NCI-H187 treated with DMSO at 0.1 percent for 48 hours (cell line): ENCODE data around the gene ITGA3.

Experiments used
- DNase-seq: peaks from one replicate; lab custom pipeline; 2025; lab: John Stamatoyannopoulos, UW

ITGA3 gene

GRCh38 chr17:50129353-50129727, 73.4 kb downstream of the ITGA3 start:
- DNase-seq, result no peak

- DNase-seq, result no peak
Observed at GRCh38 chr17:50129728-50130558, 74.0 kb downstream of the ITGA3 start, which contains the start of gene SAMD14. TSS of gene SAMD14 (minus strand) at chr17:50130160. CDS start at chr17:50124959, 5,201 bp downstream.

GRCh38 chr17:50130559-50131305, 74.8 kb downstream of the ITGA3 start:
- no peak for DNase-seq

DNA sequence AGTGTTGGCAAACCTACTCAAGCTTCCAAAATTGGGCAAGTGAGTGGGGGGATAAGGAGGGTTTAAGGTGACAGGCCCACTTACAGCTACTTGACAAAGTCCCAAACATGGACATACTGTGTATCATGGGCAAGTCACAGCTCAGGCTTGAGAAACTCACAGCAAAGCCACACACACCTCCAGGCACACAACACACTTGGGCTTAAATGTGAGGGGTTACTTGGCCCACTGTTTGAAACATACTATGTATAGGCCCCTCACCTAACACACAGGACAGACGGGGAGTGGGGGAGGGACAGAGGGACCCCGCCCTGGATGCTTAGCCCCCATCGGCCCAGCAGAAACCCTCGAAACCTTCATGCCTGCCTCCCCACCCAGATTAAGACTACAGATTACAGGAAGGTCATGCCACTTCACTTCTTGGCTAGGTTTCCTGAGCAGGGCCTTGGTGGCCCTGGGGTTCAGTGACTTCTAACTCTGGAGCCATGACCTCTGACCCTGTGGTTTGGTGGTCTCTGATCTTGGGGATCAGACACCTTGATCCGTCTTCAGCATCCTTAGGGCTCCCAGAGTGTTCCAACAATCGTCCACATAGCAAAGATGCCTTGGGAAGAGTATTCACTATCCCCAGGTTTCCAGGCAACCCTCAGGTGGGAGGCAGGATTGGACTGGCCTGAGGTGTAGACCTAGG, 76.3 kb downstream of the ITGA3 start:
- DNase-seq, result no peak

DNA sequence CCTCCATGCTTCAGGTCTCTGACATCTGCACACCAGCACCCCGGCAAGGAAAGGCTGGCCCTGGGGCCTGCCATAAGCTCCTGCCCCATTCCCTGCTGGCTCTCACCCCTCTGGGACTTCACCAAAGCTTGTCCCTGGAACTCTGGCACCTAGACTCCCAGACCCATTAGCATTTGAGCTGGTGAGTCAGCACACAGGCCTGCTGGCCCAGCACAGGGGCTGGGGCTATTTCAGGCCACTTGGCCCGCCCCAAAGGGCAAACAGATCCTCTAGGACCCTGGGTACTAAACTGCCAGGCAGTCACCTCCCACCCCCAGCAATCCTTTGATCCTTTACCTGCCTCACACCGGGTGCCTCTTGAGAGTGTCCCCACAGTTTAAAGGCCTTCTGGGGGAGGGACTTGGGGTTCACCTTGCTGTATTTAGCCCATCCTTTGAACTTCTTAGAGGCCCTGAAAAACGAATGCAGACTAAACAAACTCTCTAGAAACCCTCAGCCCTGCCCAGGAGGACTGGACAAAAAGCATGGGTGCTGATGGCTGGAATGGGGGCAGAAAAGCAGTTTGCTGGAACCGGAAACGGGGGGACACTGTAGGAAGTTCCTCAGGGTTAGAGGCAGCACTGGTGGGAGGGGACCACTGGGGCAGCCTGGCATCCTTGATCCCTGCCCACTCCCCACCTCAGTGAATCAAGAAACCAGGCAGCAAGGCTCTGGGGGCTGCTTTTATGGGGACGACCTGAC, 77.3 kb downstream of the ITGA3 start:
- no peak for DNase-seq

DNA sequence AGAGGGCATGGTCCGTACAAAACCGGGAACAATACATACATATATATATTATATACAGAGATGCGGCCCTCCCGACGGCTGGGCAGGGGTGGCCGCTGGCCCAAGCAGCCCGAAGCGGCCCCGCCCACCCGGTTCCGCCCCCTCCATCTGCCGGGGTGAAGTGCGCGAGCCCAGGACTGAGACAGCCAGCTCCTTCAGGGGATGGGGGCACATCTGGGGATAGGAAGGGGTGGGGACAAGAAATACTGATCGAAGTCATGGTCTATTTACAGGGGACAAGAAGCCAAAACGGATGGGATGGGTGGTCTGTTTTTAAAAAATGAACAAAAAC, 77.8 kb downstream of the ITGA3 start:
- no peak for DNase-seq

GRCh38 chr17:50134206-50135110, 78.5 kb downstream of the ITGA3 start:
- no peak for DNase-seq

- DNase-seq, result no peak
Observed at GRCh38 chr17:50135316-50136095, 79.6 kb downstream of the ITGA3 start.

GRCh38 chr17:50136096-50136687, 80.3 kb downstream of the ITGA3 start:
- DNase-seq, result no peak

GRCh38 chr17:50137042-50137441, 81.1 kb downstream of the ITGA3 start:
- DNase-seq, result no peak

GRCh38 chr17:50139185-50139783, 83.4 kb downstream of the ITGA3 start:
- DNase-seq, result no peak
